GM18867 (cell line): Measurements from ENCODE around the gene ATP7B.

ENCODE experiments used
- ATAC-seq: cut with Tn5 transposase; IDR thresholded peaks from one replicate; pipeline ENCODE4 v1.9.1; 2021; ENCODE audit warnings: mild to moderate bottlenecking, moderate library complexity; ENCODE audit not compliant: unreplicated experiment

Gene ATP7B

DNA sequence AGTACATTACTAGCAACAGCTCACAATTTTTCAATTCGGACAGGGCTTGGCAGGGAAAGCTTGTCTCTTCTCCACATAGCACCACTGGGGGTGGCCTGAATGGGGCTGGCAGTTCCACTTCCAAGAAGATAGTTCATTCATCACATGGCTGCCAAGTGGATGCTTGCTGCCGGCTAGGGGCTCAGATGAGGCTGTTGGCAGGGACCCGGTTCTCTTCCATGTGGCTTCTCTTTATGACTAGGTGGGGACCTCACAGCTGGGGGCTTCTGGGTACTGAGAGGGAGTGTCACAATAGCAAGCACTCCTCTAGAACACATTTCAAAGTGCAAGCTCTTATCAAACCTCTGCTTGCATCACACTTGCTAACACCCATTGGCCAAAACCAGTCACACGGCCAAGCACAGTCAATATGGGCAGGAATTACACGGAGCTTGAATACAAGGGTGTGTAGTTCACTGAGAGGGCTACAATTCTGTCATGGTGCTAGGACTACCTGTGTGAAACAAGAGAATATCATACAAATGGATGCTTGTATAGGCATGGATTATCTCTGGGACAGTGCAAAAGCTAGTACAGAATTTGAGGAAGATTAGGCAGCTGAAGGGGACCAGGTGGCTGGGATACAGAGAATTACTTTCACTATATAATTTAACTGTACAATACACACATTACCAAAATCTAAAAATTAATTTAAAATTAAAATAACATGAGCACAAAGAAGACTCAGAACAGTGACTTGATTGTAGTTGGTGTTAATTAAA lies 32.3 kb downstream of the ATP7B start:
- no peak for ATAC-seq

- no peak for ATAC-seq
Observed at GRCh38 chr13:51977625-51978024, 33.6 kb downstream of the ATP7B start.

GRCh38 chr13:51976890-51977289 lies 34.4 kb downstream of the ATP7B start:
- ATAC-seq = no peak

DNA sequence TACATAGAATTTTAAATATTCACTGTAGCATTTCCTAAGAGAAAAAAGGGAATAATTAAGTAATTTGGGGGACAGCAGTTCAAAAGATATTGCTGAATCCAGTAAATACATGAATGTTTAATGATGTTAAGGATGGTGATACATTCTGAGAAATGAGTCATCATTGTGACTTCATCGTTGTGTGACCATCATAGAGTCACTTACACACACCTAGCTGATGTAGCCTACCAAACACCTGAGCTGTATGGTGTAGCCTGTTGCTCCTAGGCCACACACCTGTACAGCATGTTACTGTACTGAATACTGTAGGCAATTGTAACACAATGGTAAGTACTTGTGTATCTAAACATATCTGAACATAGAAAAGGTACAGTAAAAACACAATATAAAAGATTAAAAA lies 34.8 kb downstream of the ATP7B start:
- no peak for ATAC-seq

DNA sequence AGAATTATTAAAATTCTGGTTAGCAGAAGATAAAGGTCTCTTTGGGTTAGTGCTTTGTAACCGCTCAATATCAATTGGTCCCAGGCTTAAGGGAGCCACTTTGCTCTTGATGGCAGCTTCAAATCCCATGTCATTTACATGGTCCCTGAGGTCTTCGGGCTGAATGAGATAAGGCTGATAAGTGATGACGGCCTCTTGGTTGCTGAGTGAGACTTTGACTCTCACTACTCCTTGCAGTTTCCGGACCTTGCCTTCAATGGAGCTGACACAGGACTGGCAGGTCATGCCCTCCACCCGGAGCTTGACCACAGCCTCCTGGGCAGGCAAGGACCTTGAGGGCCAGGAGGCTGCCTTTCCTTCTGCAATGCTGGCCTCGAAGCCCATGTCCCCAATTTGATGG lies 36.8 kb downstream of the ATP7B start:
- no peak for ATAC-seq

DNA sequence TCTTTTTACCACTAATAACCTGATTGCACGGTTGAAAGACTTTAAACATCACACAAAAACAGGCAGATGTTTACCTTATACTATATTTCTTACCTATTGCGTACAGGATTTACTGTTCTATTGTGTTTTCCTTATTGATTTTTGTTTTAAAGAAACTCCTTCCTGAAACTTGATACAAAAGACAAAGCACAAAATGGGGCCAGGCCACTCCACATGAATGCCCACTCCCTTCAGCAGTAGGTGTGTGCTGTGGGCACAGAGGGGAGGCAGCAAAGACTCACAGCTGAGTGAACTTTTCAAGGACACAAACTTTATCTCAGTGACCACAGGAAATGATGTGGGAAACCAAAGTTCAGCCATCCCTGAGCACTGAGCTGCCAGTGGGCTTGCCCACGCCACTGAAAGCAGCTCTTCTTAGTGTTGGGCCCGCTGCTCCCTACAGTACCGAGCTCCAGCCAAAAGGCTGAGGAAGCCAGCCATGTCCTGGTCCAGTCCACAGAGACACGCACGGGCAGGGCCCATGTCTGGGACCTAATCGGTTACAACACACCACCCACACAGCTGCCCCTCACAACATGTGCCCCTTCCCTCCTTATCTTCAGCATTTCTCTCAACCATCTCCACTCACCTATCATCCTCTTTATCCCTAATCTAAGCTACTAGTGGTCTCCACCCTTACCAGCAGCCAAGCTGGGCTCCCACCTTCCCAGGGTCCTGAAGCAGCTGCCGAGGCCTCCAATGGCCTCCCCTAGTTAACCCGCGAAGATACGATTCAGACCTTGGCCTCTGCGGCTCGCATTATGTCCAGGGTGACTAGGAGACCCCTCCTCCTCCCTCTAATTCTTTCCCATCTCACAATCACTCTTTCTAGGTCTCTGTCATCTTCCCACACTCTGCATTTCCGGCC lies 39.5 kb downstream of the ATP7B start:
- ATAC-seq = no peak

DNA sequence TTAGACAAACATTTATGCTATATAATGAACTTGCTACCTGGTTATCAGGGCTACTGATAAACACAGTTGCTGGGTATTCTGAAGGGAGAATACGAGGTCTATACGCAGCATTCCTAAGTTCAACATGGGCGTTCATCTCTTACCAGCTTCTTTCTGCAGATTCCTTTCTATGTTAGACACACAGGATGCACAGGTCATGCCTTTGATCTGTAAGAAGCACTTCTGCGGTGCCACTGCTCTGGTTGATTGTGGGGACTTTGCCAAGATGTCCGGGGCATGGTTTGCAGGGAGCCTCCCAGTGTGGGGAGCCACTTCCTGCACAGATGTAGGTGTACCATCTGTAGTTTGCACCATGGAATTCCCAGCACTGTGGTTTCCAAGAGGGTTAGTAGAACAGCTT lies 40.9 kb downstream of the ATP7B start:
- no peak for ATAC-seq

- ATAC-seq = peak; percentile 68
Observed at GRCh38 chr13:51967482-51968446, 43.5 kb downstream of the ATP7B start.

DNA sequence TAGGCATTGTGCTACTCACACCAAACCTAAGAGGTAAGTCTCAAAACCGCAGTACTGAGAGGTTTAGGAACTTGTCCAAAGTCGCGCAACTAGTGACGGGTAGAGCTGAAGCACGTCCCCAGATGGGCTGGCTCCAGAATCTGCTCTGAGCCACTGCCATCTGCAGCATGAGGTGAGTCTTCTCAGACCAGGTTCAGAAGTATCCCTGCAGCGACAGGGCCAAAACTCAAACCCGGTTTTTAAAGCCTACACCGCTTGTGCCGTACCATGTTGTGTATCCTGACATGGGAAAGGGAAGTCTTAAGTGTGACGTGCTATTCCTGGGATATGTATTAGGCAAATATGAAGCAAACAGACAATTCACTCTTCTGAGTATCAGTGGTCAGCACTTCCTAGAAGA lies 45.1 kb downstream of the ATP7B start:
- no peak for ATAC-seq

DNA sequence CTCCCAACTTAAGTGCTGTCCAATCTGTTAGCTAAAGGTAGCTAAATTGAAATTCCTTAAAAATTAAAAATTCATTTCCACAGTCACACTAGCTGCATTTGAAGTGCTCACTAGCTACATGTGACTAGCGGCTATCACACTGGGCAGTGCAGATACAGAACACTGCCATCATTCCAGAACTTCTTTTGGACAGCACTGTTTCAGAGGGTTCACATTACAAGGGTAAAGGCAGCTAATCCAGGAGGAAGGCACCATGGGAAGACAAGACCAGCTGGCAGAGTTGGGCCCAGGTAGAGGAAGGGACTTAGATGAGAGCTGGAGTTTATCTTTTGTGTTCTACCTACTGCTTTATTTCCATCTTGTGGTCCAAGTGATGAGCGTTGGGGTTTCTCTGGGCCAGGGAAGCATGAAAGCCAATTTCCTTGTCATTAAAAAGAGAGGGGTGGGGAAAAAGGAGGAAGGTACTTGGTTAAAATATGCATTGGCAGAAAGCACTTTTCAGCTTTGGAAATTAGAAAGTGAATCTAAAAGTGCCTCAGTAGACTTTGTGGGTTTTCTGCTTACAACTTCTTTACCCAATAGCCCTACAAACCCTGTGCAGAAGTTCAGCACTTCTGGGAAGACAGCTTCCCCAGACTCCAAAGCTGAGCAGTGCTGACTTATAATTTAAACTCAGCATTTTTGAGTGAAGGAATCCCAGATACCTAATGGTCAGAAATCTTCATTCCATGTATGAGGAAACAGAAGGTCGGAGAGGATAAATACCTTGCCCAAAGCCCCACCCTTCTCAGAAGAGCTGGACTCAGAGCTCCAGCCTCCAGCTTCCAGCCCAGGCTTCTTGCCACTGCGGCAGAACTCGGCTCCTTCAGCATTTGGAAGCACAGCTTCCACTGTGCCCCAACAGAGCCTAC lies 49.5 kb downstream of the ATP7B start:
- ATAC-seq = no peak

DNA sequence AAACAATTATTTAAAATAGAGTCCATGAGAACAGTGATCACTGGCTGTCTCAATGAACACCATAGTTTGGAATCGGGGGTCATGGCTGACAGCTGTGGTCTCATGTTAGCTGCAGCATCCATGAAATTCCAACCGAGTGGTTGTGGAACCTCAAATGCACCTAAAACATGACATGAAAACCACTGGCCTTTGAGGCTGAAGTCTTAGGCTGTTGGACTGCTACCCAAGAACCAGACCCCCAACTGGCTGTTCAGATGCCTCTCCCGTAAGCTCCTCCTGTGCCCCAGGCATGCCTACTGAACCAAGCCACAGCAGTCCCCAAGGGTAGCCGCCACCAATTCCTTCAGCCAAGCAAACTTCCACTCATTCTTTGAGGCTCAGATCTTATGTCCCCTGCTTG lies 50.5 kb downstream of the ATP7B start:
- no peak for ATAC-seq

DNA sequence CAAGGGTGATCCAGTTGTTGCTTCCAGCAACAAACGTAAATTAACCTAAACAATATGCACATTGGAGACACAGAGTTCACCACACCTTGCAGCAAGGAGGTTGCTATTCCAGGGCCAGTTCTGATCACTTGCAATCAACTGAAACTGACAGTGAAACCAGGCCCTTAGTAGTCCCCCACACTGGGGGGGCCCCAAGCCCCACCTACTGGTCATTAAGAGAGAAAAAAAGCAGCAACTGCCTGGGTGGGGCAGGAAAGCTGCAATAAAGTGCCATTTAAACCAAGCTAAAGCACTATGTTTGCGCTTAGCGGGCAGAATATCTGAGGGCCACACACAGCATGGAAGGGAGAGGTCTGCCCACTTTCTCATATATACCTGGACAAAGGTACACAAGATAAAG lies 51.5 kb downstream of the ATP7B start:
- peak; percentile 63 for ATAC-seq

DNA sequence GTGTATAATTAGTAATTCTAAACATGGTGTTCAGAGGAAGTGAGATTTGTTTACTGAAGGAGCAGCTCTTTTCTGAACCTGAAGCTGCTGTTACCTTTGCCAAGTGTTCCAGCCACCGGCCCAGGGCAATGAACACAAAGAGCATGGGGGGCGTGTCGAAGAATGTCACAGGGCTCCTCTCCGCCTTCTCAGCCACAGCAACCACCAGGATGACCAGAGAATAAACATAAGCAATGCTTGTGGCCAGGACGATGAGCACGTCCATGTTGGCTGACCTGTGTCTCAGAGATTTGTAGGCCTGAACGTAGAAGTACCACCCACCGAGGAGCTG lies 53.1 kb downstream of the ATP7B start:
- peak; percentile 22 for ATAC-seq

GRCh38 chr13:51957377-51958216 lies 53.7 kb downstream of the ATP7B start:
- peak; percentile 76 for ATAC-seq

DNA sequence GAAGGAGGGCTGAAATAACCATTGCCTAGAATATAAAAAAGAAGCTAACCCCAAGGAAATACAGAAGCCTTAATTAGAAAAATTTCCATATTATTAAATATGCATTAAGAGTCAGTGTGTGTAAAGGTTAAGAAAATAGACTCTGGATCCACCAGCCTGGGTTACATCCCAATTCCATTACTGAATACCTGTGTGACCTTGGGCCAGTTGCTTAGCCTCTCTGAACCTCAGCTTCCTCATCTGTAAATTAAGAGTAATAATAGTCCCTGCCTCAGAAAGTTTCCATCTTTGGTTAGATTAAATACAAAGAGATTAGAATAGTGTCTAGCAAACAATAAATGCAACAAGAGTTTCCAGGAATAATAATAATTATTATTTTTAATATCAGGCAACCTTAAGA lies 54.5 kb downstream of the ATP7B start:
- no peak for ATAC-seq

- ATAC-seq = no peak
Observed at GRCh38 chr13:51955816-51956603, 55.2 kb downstream of the ATP7B start.

DNA sequence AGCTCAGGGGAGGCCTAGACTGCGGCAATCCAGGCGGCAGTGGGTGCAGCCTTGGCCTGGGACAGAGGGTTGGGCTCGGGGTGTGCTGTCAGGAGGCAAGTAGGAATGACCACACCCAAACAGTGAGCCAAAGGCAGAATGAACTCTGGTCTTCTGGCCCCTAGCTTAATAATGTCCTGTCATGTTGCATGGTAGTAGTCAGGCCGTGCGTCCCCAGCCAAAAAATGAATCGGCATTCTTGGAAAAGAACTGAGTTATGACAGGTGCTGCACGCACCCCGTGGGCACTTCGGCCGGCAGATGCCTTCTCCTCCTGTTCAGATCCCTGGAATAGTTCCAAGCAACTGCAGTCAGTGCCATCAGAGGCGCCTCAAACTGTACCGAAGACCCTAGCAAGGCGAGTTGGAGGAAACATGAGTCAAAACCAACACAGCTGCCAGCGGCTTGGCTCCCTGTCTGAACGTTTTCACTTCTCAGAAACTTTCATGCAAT lies 55.9 kb downstream of the ATP7B start:
- ATAC-seq = no peak
